Posterior cingulate gyrus (tissue), 11 donors: ENCODE data around the gene FLOT2.
"Not testable (repeated sequence)": the region's sequence is repeated elsewhere in the genome, so short reads cannot be mapped to it uniquely, and the experiment has no call there.

Source experiments
- DNase-seq, 10 donors: peaks; one replicate each; pipeline versions ENCODE4 v3.0.0 to v3.0.0-alpha.2; 2020 to 2021; ENCODE audit warnings: mixed read lengths in 3 of 10
- intact Hi-C: fragments of 100-400 bp; cut with DNase I; formaldehyde crosslinking; loops from one replicate; pipeline ENCODE4 v1.15.1; 2023

Gene FLOT2

GRCh38 chr17:28854457-28855335 lies 42.8 kb downstream of the FLOT2 start, which contains the start of gene ERAL1:
TSS of gene ERAL1 (plus strand) at chr17:28855016. CDS start at chr17:28855035, 19 bp downstream.
- peak; percentile 81 to 98 (median 90) for DNase-seq
- intact Hi-C loops = loop anchor here (5.0 kb wide), 1 partner anchor 43 kb away; the partner anchor contains the start of gene FLOT2

GRCh38 chr17:28853295-28853694 lies 44.2 kb downstream of the FLOT2 start:
- DNase-seq = peak in 2 of 10 donors; percentile 22 to 50
- intact Hi-C loops = no loop called here

GRCh38 chr17:28849281-28849680 lies 48.3 kb downstream of the FLOT2 start:
- intact Hi-C loops = no loop called here
- DNase-seq = peak in 3 of 10 donors; percentile 11 to 50 (median 49)

- intact Hi-C loops = not testable (repeated sequence)
- DNase-seq = peak in 3 of 10 donors; percentile 13 to 72 (median 50)
These were observed 48.9 kb downstream of the FLOT2 start for GRCh38 chr17:28848667-28849066.

GRCh38 chr17:28846699-28847098 lies 50.8 kb downstream of the FLOT2 start:
- intact Hi-C loops = not testable (repeated sequence)
- DNase-seq = peak in 1 of 10 donors; percentile 60

GRCh38 chr17:28846231-28846630 lies 51.3 kb downstream of the FLOT2 start:
- peak in 2 of 10 donors; percentile 12 for DNase-seq
- intact Hi-C loops = no loop called here

- no peak for DNase-seq
- intact Hi-C loops = loop anchor here (5.0 kb wide), 1 partner anchor 81 kb away; no protein-coding TSS in a partner anchor
These were observed 53.8 kb downstream of the FLOT2 start for GRCh38 chr17:28843816-28844148.

- peak; percentile 72 to 98 (median 82) for DNase-seq
- intact Hi-C loops = loop anchor here (5.0 kb wide), 1 partner anchor 80 kb away; no protein-coding TSS in a partner anchor
These were observed 55.1 kb downstream of the FLOT2 start, which contains the start of gene FAM222B for GRCh38 chr17:28842282-28843012. TSS of gene FAM222B (minus strand) at chr17:28842790. CDS start at chr17:28766667, 76,123 bp downstream.

- intact Hi-C loops = loop anchor here (5.0 kb wide), 1 partner anchor 80 kb away; no protein-coding TSS in a partner anchor
- peak in 1 of 10 donors; percentile 2 for DNase-seq
These were observed 55.6 kb downstream of the FLOT2 start for GRCh38 chr17:28841901-28842281.

- no peak for DNase-seq
- intact Hi-C loops = no loop called here
These were observed 58.3 kb downstream of the FLOT2 start for GRCh38 chr17:28839221-28839620.

- peak in 1 of 10 donors; percentile 9 for DNase-seq
- intact Hi-C loops = not testable (repeated sequence)
These were observed 61.0 kb downstream of the FLOT2 start for GRCh38 chr17:28836541-28836940.

- no peak for DNase-seq
- intact Hi-C loops = no loop called here
These were observed 63.1 kb downstream of the FLOT2 start for GRCh38 chr17:28834420-28834819.
